Upper lobe of right lung (tissue), 1 donor: Measurements from ENCODE around the gene HNRNPL. TPM values are rescaled to one million over a fixed set of nuclear protein-coding genes. Genes with fewer than 3 reads are reported as not detected.

Experiments
- ATAC-seq: fragments of 200-7000 bp; cut with Tn5 transposase; one replicate; pipeline ENCODE4 v1.9.1; 2020; ENCODE audit warnings: mild to moderate bottlenecking, moderate library complexity
- DNase-seq: peaks from one replicate; pipeline ENCODE4 v3.0.0-alpha.2; 2020
- H3K27ac ChIP-seq: fragments of 200-600 bp; one replicate; pipeline ENCODE4 v1.8.0; 2022
- H3K27me3 ChIP-seq: fragments of 200-600 bp; one replicate; pipeline ENCODE4 v1.8.0; 2022; ENCODE audit warnings: mild to moderate bottlenecking
- H3K36me3 ChIP-seq: fragments of 200-600 bp; one replicate; pipeline ENCODE4 v1.8.0; 2022
- H3K4me1 ChIP-seq: fragments of 200-600 bp; one replicate; pipeline ENCODE4 v1.8.0; 2022
- H3K4me3 ChIP-seq: fragments of 200-600 bp; one replicate; pipeline ENCODE4 v1.8.0; 2022; ENCODE audit warnings: mild to moderate bottlenecking
- H3K9me3 ChIP-seq: fragments of 200-600 bp; one replicate; pipeline ENCODE4 v1.8.0; 2022
- intact Hi-C: fragments of 100-400 bp; cut with DNase I; formaldehyde crosslinking; loops from one replicate; pipeline ENCODE4 v1.11.0; 2022
- total RNA-seq: library from RNA; stranded (reverse); fragmentation: NEBNext Ultra II Directional; extraction: Animal tissue kit (Norgen Biotek cat#: 25700); gene quantifications from one replicate; pipeline ENCODE4 v1.2.1, GENCODE V29; 2021
- TF ChIP-seq, protein P1 (sequence below): fragments of 200-600 bp; IDR thresholded peaks from one replicate; pipeline ENCODE4 v1.8.0; 2022; ENCODE audit warnings: antibody characterized with exemption
- donor health status: DM: no; HTN: yes; CAD: no; lungs with severe emphysema.

HNRNPL gene
- total RNA-seq, 1 donor from 2014 or later, result 248 TPM

DNA sequence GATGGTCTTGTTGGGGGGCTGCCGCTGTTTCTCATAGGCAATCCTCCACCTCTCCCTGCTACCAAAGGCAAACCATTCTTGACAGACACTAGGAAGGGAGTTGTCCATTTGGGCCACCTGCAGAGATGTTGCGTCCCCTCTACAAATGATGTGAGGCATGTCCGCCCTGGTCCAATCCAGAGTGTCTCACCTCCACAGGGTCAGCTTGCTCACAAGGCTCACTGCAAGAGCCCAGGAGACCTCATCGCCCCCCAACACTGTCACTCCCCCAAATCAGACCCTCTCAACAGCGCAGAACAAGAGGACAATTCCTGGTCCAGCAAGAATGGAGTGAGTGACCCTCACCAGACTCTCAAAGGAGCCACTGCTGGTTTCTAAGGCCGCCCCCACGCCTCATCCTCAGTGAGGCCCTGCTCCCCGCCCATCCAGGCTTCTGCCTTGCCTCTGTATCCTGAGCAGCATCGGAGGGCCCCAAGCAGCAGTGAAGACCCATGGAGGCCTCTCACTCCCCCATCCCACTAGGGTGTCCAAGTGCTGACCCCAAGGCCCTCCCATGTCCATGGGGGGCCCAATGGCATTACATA is 6.5 kb downstream of the HNRNPL start:
- DNase-seq (no peak), ATAC-seq (no peak)
- Histone ChIP-seq H3K27me3 (no peaks in the 10 kb centered on the region), H3K36me3 (peaks cover 96% of the 10 kb centered on the region), H3K27ac (no peak overlapping the region), H3K4me1 (peaks cover 20% of the 10 kb centered on the region), H3K4me3 (no peak overlapping the region), H3K9me3 (no peaks in the 10 kb centered on the region)
- intact Hi-C loops, result no loop called here
- TF ChIP-seq, protein P1, sequence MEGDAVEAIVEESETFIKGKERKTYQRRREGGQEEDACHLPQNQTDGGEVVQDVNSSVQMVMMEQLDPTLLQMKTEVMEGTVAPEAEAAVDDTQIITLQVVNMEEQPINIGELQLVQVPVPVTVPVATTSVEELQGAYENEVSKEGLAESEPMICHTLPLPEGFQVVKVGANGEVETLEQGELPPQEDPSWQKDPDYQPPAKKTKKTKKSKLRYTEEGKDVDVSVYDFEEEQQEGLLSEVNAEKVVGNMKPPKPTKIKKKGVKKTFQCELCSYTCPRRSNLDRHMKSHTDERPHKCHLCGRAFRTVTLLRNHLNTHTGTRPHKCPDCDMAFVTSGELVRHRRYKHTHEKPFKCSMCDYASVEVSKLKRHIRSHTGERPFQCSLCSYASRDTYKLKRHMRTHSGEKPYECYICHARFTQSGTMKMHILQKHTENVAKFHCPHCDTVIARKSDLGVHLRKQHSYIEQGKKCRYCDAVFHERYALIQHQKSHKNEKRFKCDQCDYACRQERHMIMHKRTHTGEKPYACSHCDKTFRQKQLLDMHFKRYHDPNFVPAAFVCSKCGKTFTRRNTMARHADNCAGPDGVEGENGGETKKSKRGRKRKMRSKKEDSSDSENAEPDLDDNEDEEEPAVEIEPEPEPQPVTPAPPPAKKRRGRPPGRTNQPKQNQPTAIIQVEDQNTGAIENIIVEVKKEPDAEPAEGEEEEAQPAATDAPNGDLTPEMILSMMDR, result no peak

DNA sequence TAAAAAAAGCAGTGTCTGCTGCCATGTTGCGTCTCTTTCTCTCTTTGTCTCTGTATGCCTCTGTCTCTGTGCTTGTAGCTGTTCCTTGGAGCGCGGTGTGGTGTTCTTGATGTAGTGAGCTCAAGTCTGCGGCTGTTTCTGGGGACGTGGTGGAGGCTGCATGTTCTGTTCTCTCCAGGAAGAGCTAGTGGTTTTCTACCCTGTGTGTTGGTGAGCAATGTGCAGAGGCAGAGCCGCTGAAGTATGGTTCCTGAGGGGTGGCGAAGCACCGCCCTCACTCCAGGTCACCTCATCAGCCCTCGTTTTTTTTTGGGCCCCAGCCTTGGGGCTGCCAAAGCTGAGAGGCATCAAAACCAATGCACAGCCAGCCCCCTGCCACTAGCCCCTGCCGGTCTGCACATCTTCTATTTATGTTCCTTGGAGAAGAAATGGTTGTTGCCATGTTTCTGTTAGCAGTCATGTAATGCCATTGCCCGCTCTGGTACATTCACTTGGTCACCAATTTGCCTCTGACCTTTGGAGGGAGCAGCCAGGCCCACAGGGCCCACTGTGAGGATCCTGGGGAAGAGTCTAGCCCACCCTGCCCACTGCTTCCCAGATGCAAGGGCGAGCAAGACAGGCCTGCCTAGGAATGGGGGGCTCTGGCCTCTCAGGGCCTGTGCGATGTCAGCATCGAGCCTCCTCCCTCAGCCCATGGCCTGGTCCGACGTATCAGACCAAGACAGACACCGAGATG is 7.2 kb downstream of the HNRNPL start:
- Histone ChIP-seq H3K36me3 (peaks cover 100% of the 10 kb centered on the region), H3K27ac (no peak overlapping the region), H3K4me3 (no peak overlapping the region), H3K4me1 (peaks cover 20% of the 10 kb centered on the region), H3K27me3 (no peaks in the 10 kb centered on the region), H3K9me3 (no peaks in the 10 kb centered on the region)
- TF ChIP-seq, protein P1, result no peak
- intact Hi-C loops, result no loop called here
- peak; percentile 40 for ATAC-seq
- DNase-seq, result no peak

DNA sequence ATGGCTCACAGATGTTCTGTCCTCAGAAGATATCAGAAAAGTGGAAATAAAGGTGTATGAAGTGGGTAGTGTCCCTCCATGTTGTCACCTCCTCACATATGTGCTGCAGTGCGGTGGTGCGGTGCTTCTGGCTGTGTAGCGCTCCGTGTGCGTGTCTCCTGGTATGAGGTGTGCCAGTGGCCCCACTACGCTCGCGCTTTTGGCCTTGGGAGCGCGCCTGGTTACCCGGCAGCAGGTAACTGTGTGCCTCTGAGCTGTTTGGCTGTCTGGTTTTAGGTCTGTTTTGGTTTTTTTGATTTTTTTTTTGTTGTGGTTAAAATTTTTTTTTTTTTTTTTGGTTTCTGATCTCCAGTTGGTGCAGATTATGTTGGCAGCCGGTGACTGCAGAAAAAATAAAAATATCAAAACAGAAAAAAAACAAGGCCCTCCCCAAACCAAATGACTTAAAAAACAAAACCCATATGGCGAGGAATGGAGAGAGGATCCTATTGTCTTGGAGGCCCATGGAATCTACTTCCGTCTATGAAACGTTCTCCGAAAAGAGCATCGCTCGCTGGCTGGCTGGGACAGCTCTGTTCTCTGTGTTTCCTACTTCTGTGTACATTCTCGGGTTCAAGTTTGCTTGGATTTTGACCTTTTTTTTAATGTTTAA is 7.9 kb downstream of the HNRNPL start:
- Histone ChIP-seq H3K36me3 (peaks cover 100% of the 10 kb centered on the region), H3K9me3 (no peaks in the 10 kb centered on the region), H3K4me1 (peaks cover 14% of the 10 kb centered on the region), H3K27ac (no peak overlapping the region), H3K27me3 (no peaks in the 10 kb centered on the region), H3K4me3 (no peak overlapping the region)
- TF ChIP-seq, protein P1, result no peak
- intact Hi-C loops, result no loop called here
- no peak for DNase-seq
- no peak for ATAC-seq

DNA sequence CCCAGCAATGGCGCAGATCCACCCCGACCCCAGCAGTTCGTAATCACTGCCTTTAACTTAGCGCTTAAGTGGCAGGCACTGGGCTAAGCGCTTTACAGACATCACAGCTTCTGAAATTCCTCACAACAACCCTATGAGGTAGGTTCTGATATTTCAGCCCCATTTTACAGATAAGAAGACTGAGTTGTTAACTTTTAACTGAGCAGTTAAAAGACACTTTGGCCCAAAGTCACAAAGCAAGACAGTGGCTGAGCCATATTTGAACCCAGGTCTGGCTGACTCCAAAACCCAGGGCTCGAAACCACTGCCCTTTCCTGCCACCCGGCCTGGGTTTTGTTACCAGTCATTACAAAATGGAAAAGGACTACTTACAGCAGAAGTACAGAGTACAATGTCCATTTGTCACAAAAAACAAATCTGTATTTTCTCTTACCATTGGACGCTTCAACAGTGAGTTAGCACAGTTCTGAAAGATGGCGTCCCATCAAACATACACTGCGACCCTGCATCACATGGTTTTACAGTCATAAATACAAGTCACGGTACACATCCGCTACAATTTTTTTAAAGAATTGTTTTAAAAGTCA is 8.5 kb downstream of the HNRNPL start:
- intact Hi-C loops, result no loop called here
- H3K4me1 ChIP-seq, result peaks cover 12% of the 10 kb centered on the region
- H3K27me3 ChIP-seq, result no peaks in the 10 kb centered on the region
- no peak overlapping the region for H3K4me3 ChIP-seq
- peaks cover 100% of the 10 kb centered on the region for H3K36me3 ChIP-seq
- DNase-seq (no peak), ATAC-seq (no peak)
- no peak overlapping the region for H3K27ac ChIP-seq
- no peaks in the 10 kb centered on the region for H3K9me3 ChIP-seq
- TF ChIP-seq, protein P1, result no peak

DNA sequence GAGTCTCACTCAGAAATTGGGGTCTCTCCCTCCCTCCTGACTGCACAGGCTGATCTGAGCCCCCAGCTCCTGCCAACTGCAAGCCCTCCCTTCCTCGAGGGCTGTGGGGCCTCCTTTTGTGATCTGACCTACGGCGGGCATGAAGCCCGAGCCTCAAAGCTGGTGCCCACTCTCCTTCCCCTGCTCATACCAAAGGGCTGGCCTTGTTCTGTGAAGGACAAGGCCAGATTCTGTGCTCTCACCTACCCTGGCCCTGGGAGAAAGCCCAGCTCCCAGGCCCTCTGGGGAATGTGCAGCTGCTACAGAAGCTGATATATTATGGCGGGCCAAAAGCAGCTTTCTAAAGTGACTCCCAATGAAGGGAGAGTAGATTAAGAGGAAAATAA is 9.2 kb downstream of the HNRNPL start:
- intact Hi-C loops, result no loop called here
- Histone ChIP-seq H3K27me3 (no peaks in the 10 kb centered on the region), H3K9me3 (no peaks in the 10 kb centered on the region), H3K27ac (no peak overlapping the region), H3K4me3 (no peak overlapping the region), H3K4me1 (peaks cover 14% of the 10 kb centered on the region), H3K36me3 (peaks cover 100% of the 10 kb centered on the region)
- ATAC-seq, result no peak
- no peak for DNase-seq
- TF ChIP-seq, protein P1, result no peak
